Esophagus muscularis mucosa (tissue), 3 donors: ENCODE measurements around the gene APOD.
"Not testable (repeated sequence)": the region's sequence is repeated elsewhere in the genome, so short reads cannot be mapped to it uniquely, and the experiment has no call there.

Experiments used
- CTCF ChIP-seq, 3 experiments: fragments of 200-600 bp in 2 of 3; fragments of 450-650 bp in 1 of 3; sonication (generic) in 2 of 3; IDR thresholded peaks; one replicate each; pipeline ENCODE4 v1.5.1; 2017 to 2019; ENCODE audit warnings: antibody characterized with exemption in 3 of 3, mild to moderate bottlenecking in 2 of 3, moderate library complexity in 1 of 3
- POLR2A ChIP-seq: fragments of 450-650 bp; IDR thresholded peaks from one replicate; pipeline ENCODE4 v1.6.1; 2017; ENCODE audit warnings: antibody characterized with exemption, moderate library complexity, mild to moderate bottlenecking, low read depth

DNA sequence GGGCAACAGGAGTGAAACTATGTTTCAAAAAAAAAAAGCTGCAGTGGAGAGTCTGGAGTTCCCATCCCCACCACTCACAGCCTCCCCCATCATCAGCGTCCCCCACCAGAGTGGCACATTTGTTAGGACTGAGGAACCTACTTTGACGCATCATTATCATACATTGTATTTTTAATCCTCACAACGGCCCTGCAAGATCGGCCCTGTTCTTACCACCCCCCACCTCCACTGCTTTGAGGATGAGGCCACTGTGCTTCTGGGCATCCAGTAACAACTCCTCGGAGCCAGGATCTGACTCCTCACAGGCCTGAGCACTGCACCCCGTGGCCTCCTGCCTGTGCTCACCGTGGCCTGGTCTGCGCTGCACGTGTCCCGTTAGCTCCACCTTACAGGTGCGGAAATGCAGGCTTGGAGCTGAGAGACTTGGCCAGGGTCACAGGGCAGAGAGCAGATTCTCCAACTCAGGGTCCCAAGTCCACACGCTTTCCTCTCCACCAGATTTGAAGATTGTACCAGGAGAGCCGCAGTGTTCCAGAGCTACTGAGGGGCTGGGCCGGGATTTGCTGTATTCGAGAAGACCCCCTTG is 32.3 kb upstream of the APOD start:
- not testable (repeated sequence) for TF ChIP-seq CTCF (IDR thresholded peaks at IDR 0.05); POLR2A
